ENCODE measurements around the gene ZBTB7C.
"Not testable (repeated sequence)": the region's sequence is repeated elsewhere in the genome, so short reads cannot be mapped to it uniquely, and the experiment has no call there.

The ZBTB7C gene

DNA sequence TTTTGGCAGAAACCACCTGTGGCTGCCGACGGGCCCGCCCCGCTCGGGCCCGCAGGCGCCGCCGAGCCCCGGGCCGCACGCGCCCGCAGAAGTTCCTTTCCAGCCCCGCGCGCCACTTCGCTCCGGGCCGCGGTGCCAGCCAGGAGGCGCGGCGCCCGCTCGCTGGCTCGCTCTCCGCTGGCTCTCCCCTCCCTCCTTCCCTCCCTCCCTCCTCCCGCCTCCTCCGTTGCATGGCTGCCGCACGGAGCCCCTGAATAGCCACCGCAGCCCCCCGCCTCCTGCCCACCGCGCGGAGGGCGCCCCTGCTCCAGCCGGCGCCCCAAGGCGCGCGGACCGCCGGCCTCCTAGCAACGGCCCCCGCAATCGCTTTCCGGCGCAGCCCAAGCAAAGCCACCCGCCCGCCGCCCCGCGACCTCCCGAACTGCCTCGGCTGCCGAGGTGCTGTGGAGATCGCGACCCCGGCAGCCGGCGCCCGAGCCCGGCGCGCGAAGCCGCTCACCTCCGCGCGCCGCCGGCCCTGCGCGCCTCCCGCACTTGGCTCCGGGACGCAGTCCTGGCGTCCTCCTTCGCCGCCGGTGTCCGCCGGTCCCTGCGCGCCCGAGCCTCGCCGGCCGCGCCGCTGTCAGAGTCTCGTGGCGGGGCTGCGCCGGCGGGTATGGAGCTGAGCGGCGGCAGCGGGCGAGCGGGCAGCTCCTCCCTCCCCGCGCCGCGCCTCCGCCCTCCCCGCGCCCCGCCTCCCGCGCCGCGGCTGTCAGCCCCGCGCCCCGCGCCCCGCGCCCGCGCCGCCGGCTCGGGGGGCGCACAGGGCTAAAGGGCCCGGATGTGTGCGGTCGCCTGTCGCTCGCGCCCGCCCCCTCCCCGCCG is at the start of gene ZBTB7C:
Gene ZBTB7C (minus strand): TSS at position 657 of the 864 bp plus-strand sequence.
- DNase-seq = no peak

- DNase-seq = no peak
Observed at GRCh38 chr18:48456838-48457237, 47.7 kb upstream of the ZBTB7C start.

DNA sequence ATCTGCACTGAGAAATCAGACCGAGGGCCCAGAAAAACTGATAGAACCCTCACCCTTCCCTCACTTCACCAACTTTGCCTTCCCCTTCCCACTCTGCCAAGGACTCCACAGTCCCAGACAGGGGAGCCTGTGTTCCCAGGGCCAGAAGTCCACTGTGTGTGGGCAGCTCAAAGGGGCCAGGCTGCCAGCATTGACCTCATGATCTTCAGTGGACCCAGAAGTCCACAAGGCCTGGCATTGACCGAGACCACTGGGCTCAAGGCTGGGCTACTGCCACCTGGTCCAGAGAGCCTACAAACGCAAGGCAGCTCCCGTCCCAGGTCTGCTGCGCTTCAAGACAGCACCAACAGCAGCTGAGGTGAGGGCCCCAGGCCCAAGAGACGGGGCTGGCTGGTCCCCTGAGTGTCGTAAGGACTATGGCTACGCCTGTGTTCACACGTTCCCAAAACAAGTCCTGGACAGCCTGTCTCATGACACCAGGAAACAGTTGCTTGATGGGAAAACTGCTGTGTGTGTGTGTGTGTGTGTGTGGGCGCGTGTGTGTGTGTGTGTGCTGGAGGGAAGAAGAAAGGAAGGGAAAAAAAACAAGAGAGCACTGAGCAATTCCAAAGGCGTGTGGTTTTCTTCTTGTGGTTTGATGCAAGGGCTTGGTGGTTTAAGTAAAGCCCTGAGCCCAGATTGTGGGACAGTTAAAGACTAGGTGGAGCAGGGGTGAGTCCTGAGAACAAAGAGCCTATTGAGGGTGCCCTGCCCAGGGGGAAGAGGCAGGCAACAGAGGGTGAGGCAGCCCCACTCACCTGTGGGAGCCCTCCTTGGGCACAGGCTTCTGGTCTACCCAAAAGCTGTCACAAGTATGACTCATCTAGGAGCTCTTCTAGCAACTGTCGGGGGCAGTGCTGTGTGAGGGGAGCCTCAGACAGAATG is 46.6 kb upstream of the ZBTB7C start:
- peak; percentile 67 for DNase-seq

GRCh38 chr18:48454261-48454757 is 45.1 kb upstream of the ZBTB7C start:
- DNase-seq = no peak

DNA sequence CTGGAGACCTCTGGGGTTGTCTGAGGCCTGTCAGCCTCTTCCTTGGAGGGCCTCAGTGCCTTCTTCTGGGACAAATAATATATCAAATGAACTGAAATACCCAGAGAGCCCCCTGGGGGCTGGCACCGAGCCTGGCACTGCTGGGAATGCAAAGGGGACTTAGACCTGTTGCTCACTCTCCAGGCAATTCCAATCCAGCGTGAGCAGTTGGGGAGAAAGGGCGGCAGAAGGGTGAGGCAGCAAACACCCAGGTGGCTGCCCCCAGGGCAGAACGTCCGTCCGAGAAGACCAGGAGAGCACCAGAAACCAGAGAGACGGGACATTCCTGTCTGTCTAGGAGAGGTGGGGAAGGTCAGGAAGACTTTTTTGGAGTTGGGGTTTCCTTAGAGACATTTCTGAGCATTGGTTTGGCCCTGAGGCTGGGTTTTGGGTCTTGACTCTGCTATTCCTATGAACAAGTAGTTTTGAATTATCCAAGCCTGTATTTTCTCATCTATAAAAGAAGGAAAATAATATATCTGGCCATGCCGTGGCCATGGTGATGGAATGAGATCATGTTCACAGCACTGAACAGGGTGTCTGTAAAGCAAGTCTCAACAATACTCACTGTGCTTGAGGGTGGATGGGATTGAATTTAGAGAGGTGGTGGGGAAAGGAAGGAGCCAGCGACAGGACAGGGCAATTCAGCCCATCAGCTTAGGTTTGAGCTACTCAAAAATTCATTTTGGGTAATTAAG is 44.3 kb upstream of the ZBTB7C start:
- no peak for DNase-seq

GRCh38 chr18:48452861-48453323 is 43.7 kb upstream of the ZBTB7C start:
- DNase-seq = no peak

DNA sequence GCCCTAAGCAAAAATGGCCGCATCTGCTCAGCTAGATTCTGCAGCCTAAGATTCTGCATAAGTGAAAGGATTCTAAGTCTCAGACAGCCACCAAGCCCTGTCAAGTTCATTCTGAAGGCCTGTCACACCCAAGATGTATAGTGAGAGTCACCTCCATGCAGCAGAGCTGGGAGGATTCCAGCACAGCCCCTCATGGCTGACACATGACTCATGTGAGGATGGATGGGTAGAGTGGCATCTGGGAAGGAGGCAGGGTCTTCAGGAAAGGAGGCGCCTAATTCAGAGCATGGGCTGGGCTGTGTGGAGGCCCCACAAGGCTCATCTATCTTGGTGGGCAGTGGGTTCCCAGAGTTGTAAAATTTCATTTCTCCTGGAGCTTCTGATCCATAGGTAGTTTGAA is 41.5 kb upstream of the ZBTB7C start:
- no peak for DNase-seq

GRCh38 chr18:48446582-48447225 is 37.5 kb upstream of the ZBTB7C start:
- DNase-seq = peak; percentile 51

DNA sequence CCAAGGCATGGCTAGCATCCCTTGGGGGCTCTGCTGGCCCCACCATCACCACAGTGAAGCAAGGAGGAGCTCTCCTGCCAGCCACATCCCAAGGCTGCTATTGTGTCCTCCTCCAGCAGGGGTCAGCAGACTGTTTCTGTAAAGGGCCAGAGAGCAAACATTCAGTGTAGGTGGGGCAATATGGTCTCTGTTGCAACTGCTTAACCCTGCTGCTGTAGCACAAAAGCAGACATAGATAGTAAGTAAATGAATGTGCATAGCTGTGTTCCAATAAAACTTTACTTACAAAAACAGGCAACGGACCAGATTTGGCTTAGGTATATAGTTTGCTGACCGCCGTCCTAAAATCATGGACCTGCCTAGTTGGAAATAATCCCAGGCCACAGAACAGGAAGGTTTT is 36.4 kb upstream of the ZBTB7C start:
- peak; percentile 67 for DNase-seq

DNA sequence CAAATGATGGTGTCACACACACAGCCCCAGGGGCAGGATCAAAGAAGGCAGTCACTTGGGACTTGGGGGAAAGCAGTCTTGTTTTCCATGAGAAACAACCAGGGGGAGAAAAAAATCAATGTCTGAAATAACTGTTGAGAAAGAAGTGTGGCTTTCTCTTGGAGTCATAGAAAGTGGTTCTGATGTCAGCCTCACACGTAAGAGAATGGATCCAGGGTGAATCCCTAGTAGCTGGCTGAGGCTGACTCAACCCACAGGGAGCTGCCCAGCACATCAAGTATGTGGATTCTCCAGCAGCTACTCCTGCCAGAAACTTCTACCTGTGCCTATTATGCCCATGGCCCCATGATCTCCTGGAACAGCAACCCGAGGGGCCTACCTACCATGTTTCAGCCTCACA is 33.6 kb upstream of the ZBTB7C start:
- no peak for DNase-seq

DNA sequence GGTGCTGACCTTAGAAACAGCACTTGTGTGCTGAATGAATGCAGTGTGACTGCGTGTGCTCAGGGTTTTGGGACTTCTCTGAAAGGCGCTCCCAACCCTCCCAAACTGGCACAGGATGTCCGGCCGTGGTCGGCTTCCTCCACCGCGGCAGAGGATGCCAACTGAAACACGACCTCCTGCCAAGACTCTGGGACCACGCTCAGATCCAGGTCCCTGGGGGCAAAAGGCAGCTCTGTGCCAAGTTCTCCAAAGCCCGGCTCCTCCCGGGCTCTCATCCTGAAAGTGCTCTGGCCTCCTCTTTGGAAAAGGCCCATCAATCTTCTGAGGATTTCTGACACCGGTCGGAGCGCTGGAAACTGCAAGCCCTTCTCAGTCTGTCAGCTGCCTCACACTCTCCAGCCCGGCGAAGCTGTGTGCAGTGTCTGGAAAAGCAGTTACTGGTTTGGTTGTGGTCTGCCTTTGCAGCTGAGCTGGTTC is 32.3 kb upstream of the ZBTB7C start:
- DNase-seq = no peak

- no peak for DNase-seq
Observed at GRCh38 chr18:48440924-48441323, 31.7 kb upstream of the ZBTB7C start.

GRCh38 chr18:48436907-48437306 is 27.7 kb upstream of the ZBTB7C start:
- no peak for DNase-seq

- not testable (repeated sequence) for DNase-seq
Observed at GRCh38 chr18:48434382-48434781, 25.2 kb upstream of the ZBTB7C start.

DNA sequence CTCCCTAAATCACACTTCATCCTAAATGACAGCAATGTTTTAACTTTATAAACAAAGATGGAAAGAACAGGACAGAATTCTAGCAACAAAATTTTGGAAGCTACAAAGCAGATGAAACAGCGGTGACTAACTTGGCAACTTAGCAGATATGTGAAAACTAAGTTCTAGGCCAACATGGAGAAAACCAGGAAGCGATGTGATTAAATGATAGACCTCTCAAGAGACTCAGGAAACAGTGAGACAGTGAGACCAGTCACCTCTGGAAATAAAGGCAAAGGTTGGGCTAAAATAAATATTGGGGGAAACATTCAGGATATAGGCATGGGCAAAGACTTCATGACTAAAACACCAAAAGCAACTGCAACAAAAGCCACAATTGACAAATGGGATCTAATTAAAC is 24.4 kb upstream of the ZBTB7C start:
- no peak for DNase-seq

GRCh38 chr18:48430150-48430549 is 21.0 kb upstream of the ZBTB7C start:
- DNase-seq = no peak

DNA sequence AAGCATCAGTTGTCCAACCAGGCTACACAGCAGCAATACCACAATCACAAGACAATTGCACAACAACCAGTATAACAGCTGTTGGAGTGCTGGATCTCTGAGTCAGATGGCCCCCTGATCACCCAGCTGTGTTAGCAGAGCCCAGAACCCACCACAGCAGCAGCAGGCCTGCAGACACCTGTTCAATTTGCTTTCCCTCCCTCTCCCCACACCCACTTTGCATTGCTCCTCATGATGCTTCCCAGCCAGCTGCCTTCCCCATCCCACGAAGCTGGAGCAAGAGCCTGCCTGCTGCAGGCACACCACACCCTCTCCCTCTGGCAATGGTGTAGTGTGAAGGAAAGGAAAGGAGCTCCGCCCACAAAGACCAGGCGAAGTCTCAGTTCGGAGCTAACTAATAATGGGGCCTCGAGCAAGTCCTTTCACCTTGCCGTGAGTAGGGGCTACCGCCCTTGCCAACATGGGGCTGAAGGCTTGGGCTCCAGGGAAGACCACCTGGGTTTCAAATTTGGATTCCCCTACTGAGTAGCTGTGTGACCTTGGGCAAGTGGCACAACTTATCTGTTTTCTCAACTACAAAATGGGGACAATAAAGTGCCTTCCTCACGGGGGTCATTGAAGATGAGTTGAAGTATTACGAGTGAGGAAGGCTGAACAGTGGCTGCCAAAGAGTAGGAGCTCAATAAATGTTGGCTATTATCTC is 19.4 kb upstream of the ZBTB7C start:
- no peak for DNase-seq

DNA sequence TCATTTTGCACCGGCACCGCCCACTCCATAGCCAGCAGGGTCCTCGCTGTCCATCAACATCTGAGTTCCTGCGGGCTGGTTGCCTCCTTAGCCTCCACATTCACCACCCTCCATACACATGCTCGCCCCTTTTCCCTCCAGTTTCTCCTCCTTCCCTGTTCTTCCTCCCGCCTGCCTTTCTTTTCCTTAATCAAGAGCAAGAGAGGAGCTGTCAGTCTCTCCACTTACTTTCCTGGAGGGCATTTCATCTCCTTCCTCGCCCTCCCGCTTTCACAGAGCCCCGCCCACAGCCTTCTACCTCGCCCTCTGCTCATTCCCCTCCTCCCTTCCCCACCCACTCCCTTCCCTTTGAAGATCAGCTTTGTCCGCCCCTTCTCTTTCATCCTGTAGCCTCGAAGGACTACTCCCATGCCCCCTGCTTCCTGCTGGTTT is 13.8 kb upstream of the ZBTB7C start:
- DNase-seq = no peak

DNA sequence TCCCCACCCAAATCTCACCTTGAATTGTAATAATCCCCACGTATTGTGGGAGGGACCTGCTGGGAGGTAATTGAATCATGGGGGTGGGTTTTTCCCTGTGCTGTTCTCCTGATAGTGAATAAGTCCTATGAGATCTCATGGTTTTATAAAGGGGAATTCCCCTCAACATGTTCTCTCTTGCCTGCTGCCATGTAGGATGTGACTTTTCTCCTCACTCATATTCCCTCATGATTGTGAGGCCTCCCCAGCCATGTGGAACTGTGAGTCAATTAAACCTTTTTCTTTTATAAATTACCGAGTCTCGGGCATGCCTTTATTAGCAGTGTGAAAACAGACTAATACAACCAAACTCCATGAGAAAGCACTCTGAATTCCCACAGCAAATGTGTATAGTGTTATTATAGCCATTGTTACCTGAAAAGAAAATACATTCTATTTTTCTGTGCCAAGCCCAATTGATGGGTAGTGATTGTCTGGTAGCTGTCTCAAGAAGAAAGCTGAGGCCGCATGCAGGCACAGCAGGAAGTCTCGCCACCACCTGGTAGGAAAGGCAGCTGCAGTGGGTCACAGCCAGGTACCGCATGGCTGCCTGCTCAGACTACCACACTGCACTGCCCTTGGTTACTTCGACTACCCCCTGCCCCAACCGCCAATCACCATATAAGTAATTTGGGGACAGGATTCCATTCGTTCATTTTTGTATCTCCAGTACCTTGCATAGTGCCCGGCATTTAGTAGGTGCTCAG is 10.3 kb upstream of the ZBTB7C start:
- no peak for DNase-seq

- no peak for DNase-seq
Observed at GRCh38 chr18:48418539-48419276, 9.5 kb upstream of the ZBTB7C start.
